Activated B cell treated with CpG ODN at 0.5 μM for 24 hours (primary cell): ENCODE measurements around the gene NUDT9. TPM values are rescaled to one million over a fixed set of nuclear protein-coding genes. Genes with fewer than 3 reads are reported as not detected.
"Not testable (repeated sequence)": the region's sequence is repeated elsewhere in the genome, so short reads cannot be mapped to it uniquely, and the experiment has no call there.

ENCODE experiments used
- ATAC-seq: fragments of 200-7000 bp; cut with Tn5 transposase; one replicate; pipeline ENCODE4 v1.10.0; 2021; ENCODE audit warnings: low read depth, mild to moderate bottlenecking, moderate library complexity
- CTCF ChIA-PET: fragments of 350-600 bp; sonication (Branson Sonifier 250); formaldehyde crosslinking; loops from one replicate; lab custom pipeline; 2021; ENCODE audit warnings: antibody characterized with exemption; lab: Charles Lee
- POLR2A ChIA-PET: fragments of 350-600 bp; sonication (Branson Sonifier 250); formaldehyde crosslinking; loops from one replicate; lab custom pipeline; 2021; ENCODE audit warnings: antibody characterized with exemption; lab: Charles Lee
- DNase-seq: peaks from one replicate; pipeline ENCODE4 v3.0.0; 2022
- H3K27ac Mint-ChIP-seq: one replicate; pipeline ENCODE4 v1.8.0; 2020; ENCODE audit warnings: mixed read lengths
- H3K27me3 Mint-ChIP-seq: one replicate; pipeline ENCODE4 v1.8.0; 2021; ENCODE audit warnings: mixed read lengths
- H3K36me3 Mint-ChIP-seq: one replicate; pipeline ENCODE4 v1.8.0; 2021; ENCODE audit warnings: low read depth, mixed read lengths
- H3K4me1 Mint-ChIP-seq: one replicate; pipeline ENCODE4 v1.8.0; 2021; ENCODE audit warnings: mixed read lengths
- H3K4me3 Mint-ChIP-seq: one replicate; pipeline ENCODE4 v1.8.0; 2020; ENCODE audit warnings: mild to moderate bottlenecking, mixed read lengths
- H3K9me3 Mint-ChIP-seq: one replicate; pipeline ENCODE4 v1.8.0; 2020; ENCODE audit warnings: mixed read lengths
- intact Hi-C: fragments of 100-400 bp; cut with micrococcal nuclease; formaldehyde crosslinking; loops from one replicate; pipeline ENCODE4 v1.15.1; 2024
- total RNA-seq: library from RNA; stranded (reverse); gene quantifications from 2 replicates; pipeline ENCODE4 v1.2.3, GENCODE V29; 2022
- TF ChIP-seq, protein P1 (sequence below): fragments of 200-600 bp; IDR thresholded peaks from one replicate; pipeline ENCODE4 v1.8.0; 2022; ENCODE audit warnings: antibody characterized with exemption, mild to moderate bottlenecking

The NUDT9 gene
- total RNA-seq, 1 donor from 2014 or later: 21.1 TPM

- no peak overlapping the region for H3K4me3 Mint-ChIP-seq
- H3K27ac Mint-ChIP-seq: no peak overlapping the region
- H3K36me3 Mint-ChIP-seq: peaks cover 7% of the 10 kb centered on the region
- CTCF ChIA-PET: no interaction called here
- no peak for ATAC-seq
- H3K27me3 Mint-ChIP-seq: no peaks in the 10 kb centered on the region
- intact Hi-C loops: loop anchor here (5.0 to 10.0 kb wide), 3 partner anchors 45 to 1895 kb away; partner anchors contain the start of gene PPM1K
- TF ChIP-seq, protein P1, sequence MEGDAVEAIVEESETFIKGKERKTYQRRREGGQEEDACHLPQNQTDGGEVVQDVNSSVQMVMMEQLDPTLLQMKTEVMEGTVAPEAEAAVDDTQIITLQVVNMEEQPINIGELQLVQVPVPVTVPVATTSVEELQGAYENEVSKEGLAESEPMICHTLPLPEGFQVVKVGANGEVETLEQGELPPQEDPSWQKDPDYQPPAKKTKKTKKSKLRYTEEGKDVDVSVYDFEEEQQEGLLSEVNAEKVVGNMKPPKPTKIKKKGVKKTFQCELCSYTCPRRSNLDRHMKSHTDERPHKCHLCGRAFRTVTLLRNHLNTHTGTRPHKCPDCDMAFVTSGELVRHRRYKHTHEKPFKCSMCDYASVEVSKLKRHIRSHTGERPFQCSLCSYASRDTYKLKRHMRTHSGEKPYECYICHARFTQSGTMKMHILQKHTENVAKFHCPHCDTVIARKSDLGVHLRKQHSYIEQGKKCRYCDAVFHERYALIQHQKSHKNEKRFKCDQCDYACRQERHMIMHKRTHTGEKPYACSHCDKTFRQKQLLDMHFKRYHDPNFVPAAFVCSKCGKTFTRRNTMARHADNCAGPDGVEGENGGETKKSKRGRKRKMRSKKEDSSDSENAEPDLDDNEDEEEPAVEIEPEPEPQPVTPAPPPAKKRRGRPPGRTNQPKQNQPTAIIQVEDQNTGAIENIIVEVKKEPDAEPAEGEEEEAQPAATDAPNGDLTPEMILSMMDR: no peak
- H3K9me3 Mint-ChIP-seq: no peaks in the 10 kb centered on the region
- peaks cover 28% of the 10 kb centered on the region for H3K4me1 Mint-ChIP-seq
- DNase-seq: no peak
- POLR2A ChIA-PET: interaction anchor here (4.6 kb wide), 1 partner anchor 28 kb away, joined by 133 read pairs; the partner anchor contains the start of gene HSD17B11
Observed at GRCh38 chr4:87419578-87420249, 2.7 kb upstream of the NUDT9 start.

- Mint-ChIP-seq H3K27ac (no peak overlapping the region), H3K4me3 (no peak overlapping the region), H3K4me1 (peaks cover 31% of the 10 kb centered on the region), H3K36me3 (peaks cover 7% of the 10 kb centered on the region), H3K27me3 (no peaks in the 10 kb centered on the region), H3K9me3 (no peaks in the 10 kb centered on the region)
- DNase-seq: no peak
- no peak for ATAC-seq
- ChIA-PET POLR2A (interaction anchor here (4.6 kb wide), 1 partner anchor 29 kb away, joined by 133 read pairs; the partner anchor contains the start of gene HSD17B11), CTCF (interaction anchor here (0.6 to 2.6 kb wide), 3 partner anchors 26 to 44 kb away, joined by 3 to 11 read pairs (median 3); no protein-coding TSS in a partner anchor)
- intact Hi-C loops: loop anchor here (5.0 to 10.0 kb wide), 3 partner anchors 46 to 1894 kb away; partner anchors contain the start of gene PPM1K
- TF ChIP-seq, protein P1: no peak
Observed at GRCh38 chr4:87420276-87420830, 2.0 kb upstream of the NUDT9 start.

GRCh38 chr4:87423317-87424098 is 1.1 kb downstream of the NUDT9 start:
- Mint-ChIP-seq H3K4me3 (peak overlapping the region; percentile 77), H3K9me3 (no peaks in the 10 kb centered on the region), H3K4me1 (peaks cover 42% of the 10 kb centered on the region), H3K27ac (no peak overlapping the region), H3K36me3 (peaks cover 7% of the 10 kb centered on the region), H3K27me3 (no peaks in the 10 kb centered on the region)
- ATAC-seq: no peak
- ChIA-PET POLR2A (interaction anchor here (0.6 to 4.6 kb wide), 6 partner anchors 13 to 1033 kb away, joined by 3 to 133 read pairs (median 6); partner anchors contain the start of genes HERC5, HSD17B11 and KLHL8), CTCF (interaction anchor here (0.7 to 2.6 kb wide), 2 partner anchors 47 to 48 kb away, joined by 3 to 11 read pairs; no protein-coding TSS in a partner anchor)
- DNase-seq: no peak
- intact Hi-C loops: loop anchor here (1.0 to 10.0 kb wide), 7 partner anchors 19 to 1891 kb away; partner anchors contain the start of genes AFF1, HERC5 and PPM1K
- TF ChIP-seq, protein P1: no peak

DNA sequence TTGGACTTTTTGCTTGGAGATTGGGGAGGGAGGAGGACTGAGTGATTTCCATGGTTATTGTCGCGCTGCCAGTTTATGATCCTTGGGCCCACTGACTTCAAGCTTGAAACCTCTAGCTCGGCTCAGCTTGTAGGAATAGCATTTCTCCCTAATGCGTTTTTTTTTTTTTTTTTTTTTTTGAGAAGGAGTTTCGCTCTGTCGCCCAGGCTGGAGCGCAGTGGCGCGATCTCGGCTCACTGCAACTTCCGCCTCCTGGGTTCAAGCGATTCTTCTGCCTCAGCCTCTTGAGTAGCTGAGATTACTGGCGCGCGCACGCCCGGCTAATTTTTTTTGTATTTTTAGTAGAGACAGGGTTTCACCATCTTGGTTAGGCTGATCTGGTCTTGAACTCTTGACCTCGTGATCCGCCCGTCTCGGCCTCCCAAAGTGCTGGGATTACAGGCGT is 1.7 kb downstream of the NUDT9 start:
- peak overlapping the region; percentile 77 for H3K4me3 Mint-ChIP-seq
- intact Hi-C loops: loop anchor here (5.0 to 10.0 kb wide), 3 partner anchors 49 to 1891 kb away; partner anchors contain the start of gene PPM1K
- H3K36me3 Mint-ChIP-seq, H3K27ac Mint-ChIP-seq, H3K27me3 Mint-ChIP-seq, DNase-seq, H3K9me3 Mint-ChIP-seq, ATAC-seq: not testable (repeated sequence)
- ChIA-PET POLR2A (interaction anchor here (0.6 to 4.6 kb wide), 2 partner anchors 33 to 204 kb away, joined by 6 to 133 read pairs; partner anchors contain the start of genes HSD17B11 and KLHL8), CTCF (interaction anchor here (0.7 kb wide), 1 partner anchor 48 kb away, joined by 3 read pairs; no protein-coding TSS in a partner anchor)
- peaks cover 42% of the 10 kb centered on the region for H3K4me1 Mint-ChIP-seq

- Mint-ChIP-seq H3K27me3 (no peaks in the 10 kb centered on the region), H3K27ac (no peak overlapping the region), H3K4me1 (peaks cover 49% of the 10 kb centered on the region), H3K9me3 (no peaks in the 10 kb centered on the region), H3K4me3 (no peak overlapping the region), H3K36me3 (peaks cover 7% of the 10 kb centered on the region)
- ATAC-seq (no peak), DNase-seq (no peak)
- intact Hi-C loops: loop anchor here (10.0 kb wide), 2 partner anchors 51 to 1889 kb away; no protein-coding TSS in a partner anchor
- POLR2A ChIA-PET: no interaction called here
- CTCF ChIA-PET: interaction anchor here (0.9 kb wide), 1 partner anchor 50 kb away, joined by 6 read pairs; no protein-coding TSS in a partner anchor
- TF ChIP-seq, protein P1: no peak
Observed at GRCh38 chr4:87425711-87426110, 3.3 kb downstream of the NUDT9 start.
